IPS-18c (cell line): ENCODE results near the gene OLFML3.
"Not testable (repeated sequence)": the region's sequence is repeated elsewhere in the genome, so short reads cannot be mapped to it uniquely, and the experiment has no call there.

Experiments used
- H3K4me3 ChIP-seq: 2 replicates; pipeline ENCODE4 v1.7.0; 2013; ENCODE audit warnings: low read depth, mild to moderate bottlenecking, low read length, moderate library complexity; ENCODE audit not compliant: insufficient read depth
- H3K9me3 ChIP-seq: one replicate; pipeline ENCODE4 v1.6.1; 2013; ENCODE audit warnings: mild to moderate bottlenecking, low read length, moderate library complexity; ENCODE audit not compliant: control insufficient read depth, insufficient read depth

The OLFML3 gene

DNA sequence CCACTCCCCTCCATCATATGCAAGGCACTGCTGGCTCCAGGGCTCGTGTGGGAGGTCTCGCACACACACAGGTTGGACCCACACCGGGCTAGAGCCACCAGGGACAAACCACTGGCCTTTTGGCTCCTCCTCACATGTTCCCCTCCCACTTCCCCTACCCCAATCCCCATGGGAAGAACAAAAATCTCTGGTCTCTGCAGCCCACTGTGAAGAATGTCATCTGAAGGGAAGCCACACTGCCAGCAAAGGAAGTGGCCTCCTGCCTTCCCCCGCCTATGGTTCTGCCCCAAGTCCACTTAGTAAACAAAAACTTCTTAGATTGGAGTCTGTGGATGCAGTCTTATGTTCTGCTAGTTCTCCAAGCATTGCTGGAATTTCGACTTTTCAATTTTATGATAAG, 24.2 kb downstream of the OLFML3 start:
- H3K9me3 ChIP-seq, result no peaks in the 10 kb centered on the region

DNA sequence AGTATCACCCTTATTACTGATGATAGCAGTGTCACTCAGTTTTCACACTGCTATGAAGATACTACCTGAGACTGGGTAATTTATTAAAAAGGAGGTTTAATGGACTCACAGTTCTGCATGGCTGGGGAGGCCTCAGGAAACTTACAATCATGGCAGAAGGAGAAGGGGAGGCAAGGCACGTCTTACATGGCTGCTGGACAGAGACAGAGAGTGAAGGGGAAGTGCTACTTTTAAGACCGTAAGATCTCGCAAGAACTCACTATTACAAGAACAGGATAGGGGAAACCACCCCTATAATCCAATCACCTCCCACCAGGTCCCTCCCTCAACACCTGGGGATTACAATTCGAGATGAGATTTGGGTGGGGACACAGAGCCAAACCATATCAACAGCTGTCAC, 27.6 kb downstream of the OLFML3 start:
- not testable (repeated sequence) for H3K9me3 ChIP-seq, H3K4me3 ChIP-seq

More for the DNA sequence above, 24.2 kb downstream of the OLFML3 start:
- no peak overlapping the region for H3K4me3 ChIP-seq

- H3K9me3 ChIP-seq, result peaks cover 2% of the 10 kb centered on the region
- H3K4me3 ChIP-seq, result no peak overlapping the region
Measured at GRCh38 chr1:114008480-114008941, 29.2 kb downstream of the OLFML3 start.

DNA sequence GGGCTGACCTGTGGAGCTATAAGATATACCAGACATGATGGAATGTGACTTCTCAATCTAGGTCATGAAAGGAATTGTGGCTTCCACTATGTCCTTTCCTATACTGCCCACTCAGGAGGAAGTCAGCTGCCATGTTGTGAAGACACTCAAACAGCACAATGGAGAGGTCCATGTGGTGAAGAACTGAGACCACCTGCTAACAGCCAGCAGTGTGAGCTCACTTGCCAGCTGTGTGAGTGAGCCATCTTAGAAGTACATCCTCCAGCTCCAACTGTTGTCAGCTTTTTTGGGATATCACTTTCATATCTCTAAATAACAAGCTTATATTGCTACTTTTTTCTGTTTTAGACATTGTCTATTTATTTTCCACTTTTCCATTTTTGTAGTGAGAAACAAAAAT, 29.7 kb downstream of the OLFML3 start:
- Histone ChIP-seq H3K4me3 (no peak overlapping the region), H3K9me3 (peaks cover 2% of the 10 kb centered on the region)

DNA sequence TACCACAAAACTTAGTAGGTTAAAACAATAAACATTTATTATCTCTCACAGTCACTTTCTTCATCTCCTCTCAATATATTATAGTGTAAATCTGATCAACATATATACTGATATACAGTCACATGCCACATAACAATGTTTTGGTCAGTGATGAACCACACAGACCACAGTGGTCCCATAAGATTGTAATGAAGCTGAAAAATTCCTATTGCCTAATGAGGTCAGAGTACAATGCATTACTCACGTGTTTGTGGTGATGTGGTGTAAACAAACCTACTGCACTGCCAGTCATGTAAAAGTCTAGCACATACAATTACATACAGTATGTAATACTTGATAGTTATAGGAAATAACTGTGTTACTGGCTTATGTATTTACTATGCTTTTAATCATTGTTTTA, 30.1 kb downstream of the OLFML3 start:
- Histone ChIP-seq H3K9me3 (peaks cover 2% of the 10 kb centered on the region), H3K4me3 (no peak overlapping the region)

GRCh38 chr1:114010433-114011184, 31.3 kb downstream of the OLFML3 start:
- Histone ChIP-seq H3K9me3 (peaks cover 2% of the 10 kb centered on the region), H3K4me3 (no peak overlapping the region)

GRCh38 chr1:114011796-114012195, 32.5 kb downstream of the OLFML3 start:
- no peak overlapping the region for H3K4me3 ChIP-seq
- H3K9me3 ChIP-seq, result peaks cover 2% of the 10 kb centered on the region

DNA sequence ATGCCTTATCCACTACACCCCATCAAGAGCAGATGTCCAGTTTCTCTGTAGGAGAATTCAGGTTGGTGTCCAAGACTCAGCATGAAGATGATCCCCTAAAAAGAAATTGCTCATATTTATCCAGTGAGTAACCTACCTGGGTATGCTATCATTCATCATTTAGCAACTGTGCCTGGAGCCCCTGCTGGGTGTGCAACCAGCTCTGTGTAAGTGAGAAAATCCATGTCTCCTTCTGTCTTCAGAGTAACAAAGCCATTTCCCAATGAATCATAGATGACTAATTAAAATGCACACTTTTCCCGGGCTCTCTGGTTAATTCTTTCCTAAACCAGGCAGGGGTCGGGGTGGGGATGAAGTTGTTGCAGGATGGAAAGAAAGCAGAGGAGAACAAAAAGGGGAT, 35.8 kb downstream of the OLFML3 start:
- Histone ChIP-seq H3K9me3 (peaks cover 2% of the 10 kb centered on the region), H3K4me3 (no peak overlapping the region)

GRCh38 chr1:114019724-114020123, 40.5 kb downstream of the OLFML3 start:
- not testable (repeated sequence) for H3K4me3 ChIP-seq

GRCh38 chr1:114021665-114022099, 42.4 kb downstream of the OLFML3 start:
- peaks cover 2% of the 10 kb centered on the region for H3K9me3 ChIP-seq
- H3K4me3 ChIP-seq, result no peak overlapping the region

More at GRCh38 chr1:114019724-114020123, 40.5 kb downstream of the OLFML3 start:
- not testable (repeated sequence) for H3K9me3 ChIP-seq

DNA sequence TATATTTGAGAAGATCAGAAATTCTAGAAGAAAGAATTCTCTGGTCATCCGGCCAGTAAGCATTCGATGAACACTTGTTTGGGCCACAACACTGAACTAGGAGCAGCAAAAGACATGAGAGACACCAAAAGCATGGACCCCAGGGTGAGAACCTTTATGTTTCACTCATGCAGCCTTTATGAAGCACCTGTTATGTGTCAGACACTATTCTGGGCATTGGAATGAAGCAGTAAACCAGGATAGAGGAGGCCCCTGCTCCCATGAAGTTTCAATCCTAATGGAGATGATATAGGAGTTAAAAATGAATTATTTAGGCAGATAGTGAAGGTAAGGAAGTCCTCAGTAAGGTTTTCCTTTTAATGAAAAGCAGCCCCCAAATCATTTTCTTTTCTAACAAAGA, 43.6 kb downstream of the OLFML3 start:
- peaks cover 2% of the 10 kb centered on the region for H3K9me3 ChIP-seq
- no peak overlapping the region for H3K4me3 ChIP-seq

DNA sequence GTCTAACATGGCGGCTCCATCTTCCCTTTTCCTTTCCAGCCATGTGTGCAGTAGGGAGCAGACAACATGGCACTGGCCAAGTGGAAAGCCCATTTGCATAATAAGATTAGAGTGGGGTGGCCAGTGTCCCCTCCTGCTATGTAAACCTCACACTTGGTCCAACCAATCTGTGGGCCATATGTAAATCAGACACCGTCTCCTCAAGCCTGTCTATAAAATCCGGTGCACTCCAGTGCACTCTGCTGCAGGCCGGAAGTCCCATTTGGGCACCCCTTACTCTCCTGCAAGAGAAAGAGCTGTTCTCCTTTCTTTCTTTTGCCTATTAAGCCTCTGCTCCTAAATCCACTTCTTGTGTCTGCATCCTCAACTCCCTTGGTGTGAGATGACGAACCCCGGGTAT, 44.1 kb downstream of the OLFML3 start:
- no peak overlapping the region for H3K4me3 ChIP-seq

DNA sequence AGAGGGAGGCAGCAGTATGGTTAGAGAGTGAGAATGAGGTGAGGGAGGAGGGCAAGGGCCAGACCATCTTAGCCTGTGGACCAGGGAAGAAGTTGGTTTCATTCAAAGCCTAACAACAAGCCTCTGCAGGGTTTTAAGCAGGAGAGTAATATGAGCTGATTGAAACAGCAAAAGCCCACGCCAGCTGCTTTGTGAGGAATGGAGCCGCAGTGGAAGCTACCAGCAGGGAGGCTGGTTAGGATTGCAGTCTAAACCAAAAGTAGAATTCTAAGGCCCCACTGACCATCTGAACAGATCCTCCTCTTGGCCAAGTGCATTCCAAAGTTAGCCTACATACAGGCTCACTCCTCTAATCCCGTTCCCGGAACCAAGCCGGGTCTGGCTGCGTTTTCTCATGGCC, 44.8 kb downstream of the OLFML3 start:
- Histone ChIP-seq H3K9me3 (no peaks in the 10 kb centered on the region), H3K4me3 (no peak overlapping the region; the same call in 1 of the 2 replicates)

More for the DNA sequence above, 44.1 kb downstream of the OLFML3 start:
- peaks cover 2% of the 10 kb centered on the region for H3K9me3 ChIP-seq

DNA sequence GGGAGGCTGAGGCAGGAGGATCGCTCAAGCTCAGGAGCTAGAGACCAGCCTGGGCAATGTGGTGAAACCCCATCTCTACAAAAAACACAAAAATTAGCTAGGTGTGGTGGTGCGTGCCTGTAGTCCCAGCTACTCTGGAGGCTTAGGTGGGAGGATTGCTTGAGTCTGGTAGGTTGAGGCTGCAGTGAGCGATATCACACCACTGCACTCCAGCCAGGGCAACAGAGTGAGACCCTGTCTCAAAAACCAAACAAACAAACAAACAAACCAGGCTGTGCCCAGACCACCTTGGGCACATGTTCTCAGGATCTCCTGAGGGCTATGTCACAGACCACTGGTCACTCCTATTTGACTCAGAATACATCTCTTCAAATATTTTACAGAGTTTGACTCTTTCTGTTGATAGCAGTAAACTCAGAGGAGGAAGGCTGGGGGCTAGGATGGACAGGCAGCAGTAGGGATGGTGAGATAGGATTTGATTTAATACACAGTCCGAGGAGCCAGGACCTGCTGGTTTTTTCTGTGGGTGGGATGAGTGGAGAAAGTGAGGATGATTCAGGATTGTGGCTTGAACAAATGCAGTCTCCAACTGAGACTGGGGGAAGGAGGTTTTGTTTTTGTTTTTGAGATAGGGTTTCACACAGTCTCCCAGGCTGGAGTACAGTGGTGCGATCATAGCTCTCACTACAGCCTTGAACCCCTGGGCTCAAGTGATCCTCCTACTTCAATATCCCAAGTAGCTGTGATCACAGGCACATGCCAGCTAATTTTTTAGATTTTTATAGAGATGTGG, 46.5 kb downstream of the OLFML3 start:
- Histone ChIP-seq H3K9me3 (no peaks in the 10 kb centered on the region), H3K4me3 (no peak overlapping the region; the same call in 1 of the 2 replicates)

DNA sequence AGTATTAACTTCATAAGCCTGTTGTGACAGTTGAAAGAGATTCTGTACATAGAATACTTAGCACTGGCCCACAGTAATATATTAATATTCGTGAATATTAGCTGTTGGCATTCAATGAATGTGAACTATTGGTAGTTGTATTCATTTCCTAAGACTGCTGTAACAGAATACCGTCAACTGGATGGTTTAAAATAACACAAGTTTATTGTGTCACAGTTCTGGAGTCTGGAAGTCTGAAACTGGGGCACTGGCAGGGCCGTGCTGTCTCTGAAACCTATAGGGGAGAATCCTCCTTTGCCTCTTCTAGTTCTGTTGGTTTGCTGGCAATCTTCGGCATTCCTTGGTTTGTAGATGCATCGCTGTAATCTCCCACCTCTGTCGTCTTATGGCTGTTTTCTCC, 47.5 kb downstream of the OLFML3 start:
- H3K4me3 ChIP-seq, result no peak overlapping the region
- no peaks in the 10 kb centered on the region for H3K9me3 ChIP-seq
